IMR-90 (cell line): ENCODE data around the gene UPF1. TPM values are rescaled to one million over a fixed set of nuclear protein-coding genes. Genes with fewer than 3 reads are reported as not detected.

Source experiments
- ATAC-seq: fragments of 200-7000 bp; cut with Tn5 transposase; 2 replicates; pipeline ENCODE4 v1.9.1; 2020; ENCODE audit warnings: low read depth, mild to moderate bottlenecking, moderate library complexity
- BruUV-seq: library from RNA; stranded (reverse); fragments of 400-500 nt; replicated peaks from 2 replicates; lab custom pipeline; 2021; lab: Mats Ljungman, UMichigan
- CTCF ChIA-PET: fragments of 300-600 bp; formaldehyde crosslinking; extraction: SDS; loops from one replicate; lab custom pipeline; 2021; ENCODE audit warnings: antibody characterized with exemption; lab: Yijun Ruan, JAX
- POLR2A ChIA-PET: fragments of 300-600 bp; sonication (Branson Sonifier 250); formaldehyde crosslinking; loops from one replicate; lab custom pipeline; 2022; ENCODE audit warnings: antibody characterized with exemption; ENCODE audit not compliant: unreplicated experiment; lab: Charles Lee
- DNase-seq: peaks from one replicate; pipeline ENCODE4 v3.0.0; 2013
- H2AFZ ChIP-seq: replicated peaks from 2 replicates; pipeline ENCODE3; 2013; ENCODE audit warnings: low read length, mild to moderate bottlenecking; ENCODE audit not compliant: poor library complexity
- H2AK5ac ChIP-seq: 2 replicates; pipeline ENCODE4 v1.6.1; 2013; ENCODE audit warnings: low read depth, low read length, inconsistent platforms
- H2AK9ac ChIP-seq: replicated peaks from 2 replicates; pipeline ENCODE3; 2013; ENCODE audit warnings: mild to moderate bottlenecking, low read depth, low read length, moderate library complexity; ENCODE audit not compliant: poor library complexity
- H2BK120ac ChIP-seq: 2 replicates; pipeline ENCODE4 v1.6.1; 2013; ENCODE audit warnings: low read depth, low read length, inconsistent platforms
- H2BK15ac ChIP-seq: 3 replicates; pipeline ENCODE4 v1.6.1; 2013; ENCODE audit warnings: low read depth, low read length, inconsistent platforms
- H2BK20ac ChIP-seq: 2 replicates; pipeline ENCODE4 v1.6.1; 2013; ENCODE audit warnings: low read depth, mild to moderate bottlenecking, inconsistent platforms, low read length, moderate library complexity
- H2BK5ac ChIP-seq: 2 replicates; pipeline ENCODE4 v1.6.1; 2013; ENCODE audit warnings: mild to moderate bottlenecking, low read depth, low read length, inconsistent platforms; ENCODE audit not compliant: poor library complexity, severe bottlenecking
- H3K14ac ChIP-seq: replicated peaks from 2 replicates; pipeline ENCODE4 v1.6.1; 2013; ENCODE audit warnings: low read depth, low read length, inconsistent platforms
- H3K18ac ChIP-seq: 2 replicates; pipeline ENCODE4 v1.6.1; 2013; ENCODE audit warnings: low read depth, low read length, control low read depth
- H3K23ac ChIP-seq: 2 replicates; pipeline ENCODE4 v1.6.1; 2013; ENCODE audit warnings: low read depth, low read length, inconsistent platforms
- H3K27ac ChIP-seq: 2 replicates; pipeline ENCODE4 v1.5.1; 2013; ENCODE audit warnings: mild to moderate bottlenecking, control low read depth, low read length; ENCODE audit not compliant: insufficient read depth
- H3K27me3 ChIP-seq: 2 replicates; pipeline ENCODE4 v1.6.1; 2013; ENCODE audit warnings: low read length; ENCODE audit not compliant: control insufficient read depth, insufficient read depth
- H3K36me3 ChIP-seq: 2 replicates; pipeline ENCODE4 v1.6.1; 2013; ENCODE audit warnings: low read length, mixed read lengths; ENCODE audit not compliant: control insufficient read depth, insufficient read depth
- H3K4ac ChIP-seq: 2 replicates; pipeline ENCODE4 v1.6.1; 2013; ENCODE audit warnings: low read depth, low read length, inconsistent platforms
- H3K4me1 ChIP-seq: 2 replicates; pipeline ENCODE4 v1.6.1; 2013; ENCODE audit warnings: low read length, mixed read lengths; ENCODE audit not compliant: control insufficient read depth, insufficient read depth
- H3K4me2 ChIP-seq: 2 replicates; pipeline ENCODE4 v1.6.1; 2013; ENCODE audit warnings: low read depth, mild to moderate bottlenecking, control low read depth, low read length, moderate library complexity
- H3K4me3 ChIP-seq: 2 replicates; pipeline ENCODE4 v1.5.1; 2013; ENCODE audit warnings: low read depth, mild to moderate bottlenecking, control low read depth, low read length, moderate library complexity; ENCODE audit not compliant: insufficient read depth
- H3K56ac ChIP-seq: 2 replicates; pipeline ENCODE4 v1.6.1; 2013; ENCODE audit warnings: low read length, inconsistent platforms; ENCODE audit not compliant: insufficient read depth; ENCODE audit errors: extremely low read depth
- H3K79me1 ChIP-seq, 2 experiments: 2 replicates each; pipeline ENCODE4 v1.6.1; 2013; ENCODE audit warnings: low read length in 2 of 2, inconsistent platforms in 1 of 2, low read depth in 1 of 2
- H3K9ac ChIP-seq: 2 replicates; pipeline ENCODE4 v1.6.1; 2013; ENCODE audit warnings: low read depth, low read length, control low read depth
- H3K9me1 ChIP-seq: 2 replicates; pipeline ENCODE4 v1.6.1; 2013; ENCODE audit warnings: low read length, inconsistent platforms; ENCODE audit not compliant: insufficient read depth
- H3K9me3 ChIP-seq: 2 replicates; pipeline ENCODE4 v1.6.1; 2013; ENCODE audit warnings: low read length; ENCODE audit not compliant: control insufficient read depth, insufficient read depth
- H4K20me1 ChIP-seq: 2 replicates; pipeline ENCODE4 v1.6.1; 2013; ENCODE audit warnings: low read length, inconsistent platforms; ENCODE audit not compliant: insufficient read depth
- H4K5ac ChIP-seq: 2 replicates; pipeline ENCODE4 v1.6.1; 2013; ENCODE audit warnings: mild to moderate bottlenecking, low read depth, low read length, control low read depth
- H4K8ac ChIP-seq, 2 experiments: 2 replicates each; pipeline ENCODE4 v1.6.1; 2013; ENCODE audit warnings: low read depth in 2 of 2, low read length in 2 of 2, control low read depth in 1 of 2, inconsistent platforms in 1 of 2
- H4K91ac ChIP-seq: 2 replicates; pipeline ENCODE4 v1.6.1; 2013; ENCODE audit warnings: low read depth, low read length, inconsistent platforms; ENCODE audit not compliant: insufficient read depth
- BHLHE40 ChIP-seq: fragments of 150-350 bp; IDR thresholded peaks from 2 replicates; pipeline ENCODE4 v1.6.1; 2016; ENCODE audit warnings: mild to moderate bottlenecking, low read depth, low read length
- CEBPB ChIP-seq: IDR thresholded peaks from 2 replicates; pipeline ENCODE4 v1.6.1; 2012; ENCODE audit warnings: low read depth, low read length, improper control_type of control experiment
- CHD1 ChIP-seq: IDR thresholded peaks from 2 replicates; pipeline ENCODE4 v1.6.1; 2012; ENCODE audit warnings: low read depth, low read length, improper control_type of control experiment
- ELK1 ChIP-seq: fragments of 150-350 bp; IDR thresholded peaks from 2 replicates; pipeline ENCODE4 v1.6.1; 2016; ENCODE audit warnings: low read depth, mild to moderate bottlenecking, low read length, moderate library complexity, borderline replicate concordance
- FOS ChIP-seq: fragments of 150-350 bp; IDR thresholded peaks from 2 replicates; pipeline ENCODE4 v1.6.1; 2016; ENCODE audit warnings: low read depth, low read length
- MAFK ChIP-seq: IDR thresholded peaks from 2 replicates; pipeline ENCODE4 v1.6.1; 2012; ENCODE audit warnings: low read depth, low read length, improper control_type of control experiment
- MAZ ChIP-seq: IDR thresholded peaks from 2 replicates; pipeline ENCODE4 v1.6.1; 2012; ENCODE audit warnings: low read depth, mild to moderate bottlenecking, low read length, improper control_type of control experiment, moderate library complexity, borderline replicate concordance
- MXI1 ChIP-seq: IDR thresholded peaks from 2 replicates; pipeline ENCODE4 v1.6.1; 2012; ENCODE audit warnings: low read depth, mild to moderate bottlenecking, low read length, moderate library complexity, borderline replicate concordance
- POLR2A ChIP-seq: IDR thresholded peaks from 2 replicates; pipeline ENCODE4 v1.6.1; 2012; ENCODE audit warnings: mild to moderate bottlenecking, low read depth, low read length
- RCOR1 ChIP-seq: IDR thresholded peaks from 2 replicates; pipeline ENCODE4 v1.6.1; 2012; ENCODE audit warnings: mild to moderate bottlenecking, low read length, improper control_type of control experiment; ENCODE audit not compliant: insufficient replicate concordance
- RFX5 ChIP-seq: IDR thresholded peaks from 2 replicates; pipeline ENCODE4 v1.8.0; 2012; ENCODE audit warnings: low read depth, mild to moderate bottlenecking, low read length, moderate library complexity
- SMC3 ChIP-seq: fragments of 150-350 bp; IDR thresholded peaks from 2 replicates; pipeline ENCODE4 v1.6.1; 2016; ENCODE audit warnings: low read depth, mild to moderate bottlenecking, antibody characterized with exemption, low read length, moderate library complexity
- WGBS, 2 experiments: methylation state at CpG; one replicate each; pipeline versions ENCODE4 v1.1.5 to v1.1.7; 2013; ENCODE audit warnings: missing lambda C conversion rate in 2 of 2; ENCODE audit not compliant: insufficient read length in 1 of 2; ENCODE audit errors: extremely low coverage in 2 of 2; 5-methylcytosine and 5-hydroxymethylcytosine counted together
- dilution Hi-C: fragments of 300-500 bp; cut with HindIII; formaldehyde crosslinking; loops from one replicate; pipeline ENCODE4 v1.14.3; 2018; ENCODE audit warnings: low sequenced_read_pairs; ENCODE audit not compliant: unreplicated experiment
- in situ Hi-C: fragments of 300-500 bp; cut with MboI; formaldehyde crosslinking; loops from 3 replicates; pipeline ENCODE4 v1.14.3; 2019; ENCODE audit warnings: low sequenced_read_pairs, inconsistent platforms, mixed read lengths
- intact Hi-C: fragments of 100-400 bp; cut with micrococcal nuclease; formaldehyde crosslinking; loops from 2 replicates; pipeline ENCODE4 v1.10.0; 2022
- polyA plus RNA-seq, 3 experiments: library from polyadenylated mRNA; depleted of rRNA; stranded (reverse); fragments of >200 nt; gene quantifications; 2 replicates each; pipeline ENCODE4 v1.2.3, GENCODE V29; 2012; ENCODE audit warnings: low replicate concordance in 1 of 3
- total RNA-seq: library from RNA; depleted of rRNA; stranded (reverse); fragments of >200 nt; gene quantifications from 2 replicates; pipeline ENCODE4 v1.2.3, GENCODE V29; 2012

UPF1 gene
- total and polyA plus RNA-seq, 2 of the 4 experiments (the other 2 are of a cell fraction) = 31.2 to 50.3 TPM

- ChIA-PET CTCF (interaction anchor here (0.6 kb wide), 1 partner anchor 135 kb away, joined by 3 read pairs; no protein-coding TSS in a partner anchor), POLR2A (no interaction called here)
- dilution Hi-C loops (no loop called here), in situ Hi-C loops (no loop called here), intact Hi-C loops (no loop called here)
- H2BK20ac ChIP-seq = no peak overlapping the region
- no peak overlapping the region for H2BK120ac ChIP-seq
- no peaks in the 10 kb centered on the region for H3K9me3 ChIP-seq
- no peak overlapping the region for H2BK5ac ChIP-seq
- H2AK5ac ChIP-seq = no peak overlapping the region
- BruUV-seq = no TSS peak
- no peak overlapping the region for H3K23ac ChIP-seq
- no peak overlapping the region for H2AK9ac ChIP-seq
- peaks cover 25 to 60% of the 10 kb centered on the region in 2 experiments for H3K79me1 ChIP-seq
- ATAC-seq (no peak), DNase-seq (no peak)
- no peak overlapping the region for H3K18ac ChIP-seq
- peaks cover 45% of the 10 kb centered on the region for H4K20me1 ChIP-seq
- H4K91ac ChIP-seq = no peak overlapping the region
- no peak overlapping the region for H3K4me2 ChIP-seq
- H3K9ac ChIP-seq = no peak overlapping the region
- TF ChIP-seq MAZ = no peak
- TF ChIP-seq CHD1 = no peak
- TF ChIP-seq FOS = no peak
- no peak for TF ChIP-seq RCOR1
- TF ChIP-seq RFX5 = no peak
- no peak for TF ChIP-seq POLR2A
- no peak for TF ChIP-seq CEBPB
- no peak for TF ChIP-seq MXI1
- no peak for TF ChIP-seq MAFK
- TF ChIP-seq SMC3 = no peak
- TF ChIP-seq ELK1 = no peak
- TF ChIP-seq BHLHE40 = no peak
- peaks cover 47% of the 10 kb centered on the region for H3K36me3 ChIP-seq
- no peak overlapping the region for H3K27ac ChIP-seq
- H3K9me1 ChIP-seq = no peaks in the 10 kb centered on the region; the same call in 1 of the 2 replicates
- no peak overlapping the region for H3K4ac ChIP-seq
- no peak overlapping the region for H3K56ac ChIP-seq
- H3K14ac ChIP-seq = no peak overlapping the region
- 95% methylated on average over 13 of the region's 14 CpGs; no CpG with 5 or more reads in 1 of the 2 experiments for WGBS, 2 experiments
- no peak overlapping the region for H4K8ac ChIP-seq
- no peak overlapping the region for H2BK15ac ChIP-seq
- no peak overlapping the region for H2AFZ ChIP-seq
- H3K27me3 ChIP-seq = no peaks in the 10 kb centered on the region
- H4K5ac ChIP-seq = no peak overlapping the region
- H3K4me1 ChIP-seq = no peaks in the 10 kb centered on the region
- no peak overlapping the region for H3K4me3 ChIP-seq
Observed at GRCh38 chr19:18912933-18913332, 81.2 kb downstream of the UPF1 start.
